ENCODE data around the gene SP6. TPM values are rescaled to one million over a fixed set of nuclear protein-coding genes. Genes with fewer than 3 reads are reported as not detected.

SP6 gene
- total RNA-seq, 4 donors from 2014 or later: 0.74 to 1.7 (median 1.2) TPM

DNA sequence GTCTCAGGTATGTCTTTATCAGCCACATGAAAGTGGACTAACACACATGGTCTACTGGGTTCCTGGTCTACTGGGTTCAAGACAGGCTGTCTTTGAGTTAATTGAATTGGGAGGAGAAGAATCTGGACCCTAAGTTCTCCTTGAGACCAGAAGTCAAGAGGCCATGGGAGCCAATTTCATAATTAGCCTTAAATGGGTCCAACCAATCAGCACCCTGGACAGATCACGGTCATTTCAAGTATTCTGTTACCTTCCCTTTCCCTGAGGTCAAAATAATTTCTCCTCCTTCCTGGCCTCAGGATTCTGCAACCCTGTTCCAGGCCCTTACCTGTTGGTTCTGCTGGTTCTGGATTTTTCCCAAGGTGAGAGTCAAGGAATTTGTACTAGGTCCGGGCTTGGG, 53.2 kb downstream of the SP6 start:
- ATAC-seq (ENCODE audit: low FRiP score): no peak
- no peak for DNase-seq (ENCODE audit: low spot score)
- TF ChIP-seq, protein P1, sequence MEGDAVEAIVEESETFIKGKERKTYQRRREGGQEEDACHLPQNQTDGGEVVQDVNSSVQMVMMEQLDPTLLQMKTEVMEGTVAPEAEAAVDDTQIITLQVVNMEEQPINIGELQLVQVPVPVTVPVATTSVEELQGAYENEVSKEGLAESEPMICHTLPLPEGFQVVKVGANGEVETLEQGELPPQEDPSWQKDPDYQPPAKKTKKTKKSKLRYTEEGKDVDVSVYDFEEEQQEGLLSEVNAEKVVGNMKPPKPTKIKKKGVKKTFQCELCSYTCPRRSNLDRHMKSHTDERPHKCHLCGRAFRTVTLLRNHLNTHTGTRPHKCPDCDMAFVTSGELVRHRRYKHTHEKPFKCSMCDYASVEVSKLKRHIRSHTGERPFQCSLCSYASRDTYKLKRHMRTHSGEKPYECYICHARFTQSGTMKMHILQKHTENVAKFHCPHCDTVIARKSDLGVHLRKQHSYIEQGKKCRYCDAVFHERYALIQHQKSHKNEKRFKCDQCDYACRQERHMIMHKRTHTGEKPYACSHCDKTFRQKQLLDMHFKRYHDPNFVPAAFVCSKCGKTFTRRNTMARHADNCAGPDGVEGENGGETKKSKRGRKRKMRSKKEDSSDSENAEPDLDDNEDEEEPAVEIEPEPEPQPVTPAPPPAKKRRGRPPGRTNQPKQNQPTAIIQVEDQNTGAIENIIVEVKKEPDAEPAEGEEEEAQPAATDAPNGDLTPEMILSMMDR (IDR thresholded peaks at IDR 0.05): no peak

Other genes starting within 250 kb of the SP6 start
- 100 to 1,000 TPM; 193 to 335 (median 207) TPM for gene KPNB1, start 201.2 kb downstream of the SP6 start, total RNA-seq
- 10 to 100 TPM in 3 of 4 donors, 1 to 10 TPM in 1; 4.0 to 15.6 (median 10.5) TPM for gene TBKBP1, start 157.0 kb downstream of the SP6 start, total RNA-seq
- gene TBX21, start 117.9 kb downstream of the SP6 start, total RNA-seq: 1 to 10 TPM in 3 of 4 donors, under 1 TPM in 1; 0.46 to 4.6 (median 2.0) TPM
- 10 to 100 TPM in 1 of 4 donors, 1 to 10 TPM in 3; 2.6 to 13.9 (median 4.6) TPM for gene OSBPL7, start 29.4 kb downstream of the SP6 start, total RNA-seq
- 10 to 100 TPM; 23.1 to 50.5 (median 36.8) TPM for gene MRPL10, start 19.6 kb downstream of the SP6 start, total RNA-seq
- under 1 TPM in 1 of 4 donors, not detected in 3; 0.24 TPM for gene LRRC46, start 19.5 kb downstream of the SP6 start, total RNA-seq
- gene SCRN2, start 9.9 kb downstream of the SP6 start, total RNA-seq: 10 to 100 TPM; 43.6 to 72.6 (median 60.3) TPM
- gene SP2, start 45.1 kb upstream of the SP6 start, total RNA-seq: 1 to 10 TPM; 2.9 to 8.5 (median 6.9) TPM
- gene PNPO, start 90.4 kb upstream of the SP6 start, total RNA-seq: 10 to 100 TPM; 20.1 to 39.7 (median 30.8) TPM
- gene PRR15L, start 106.7 kb upstream of the SP6 start, total RNA-seq: 1 to 10 TPM in 2 of 4 donors, not detected in 2; 2.4 to 6.6 TPM
- gene CDK5RAP3, start 120.0 kb upstream of the SP6 start, total RNA-seq: 100 to 1,000 TPM in 2 of 4 donors, 10 to 100 TPM in 2; 72.4 to 156 (median 100) TPM
- 10 to 100 TPM; 43.8 to 61.8 (median 49.7) TPM for gene COPZ2, start 186.6 kb upstream of the SP6 start, total RNA-seq
- gene NFE2L1, start 197.2 kb upstream of the SP6 start, total RNA-seq: 100 to 1,000 TPM; 144 to 255 (median 168) TPM

Data from omental fat pad (tissue), 4 donors.